HepG2 (cell line): ENCODE measurements around the gene MISP3. TPM values are rescaled to one million over a fixed set of nuclear protein-coding genes. Genes with fewer than 3 reads are reported as not detected.

Source experiments
- CTCF ChIP-seq: sonication (generic); formaldehyde crosslinking; IDR thresholded peaks from 2 replicates; pipeline ENCODE4 v1.5.0; 2020; ENCODE audit warnings: mild to moderate bottlenecking, missing genetic modification reagents, moderate library complexity
- HNRNPK ChIP-seq: fragments of 200-400 bp; formaldehyde crosslinking; IDR thresholded peaks from 2 replicates; pipeline ENCODE4 v1.6.1; 2018; ENCODE audit warnings: low read length, low read depth, moderate library complexity, mild to moderate bottlenecking; ENCODE audit not compliant: poor library complexity, severe bottlenecking
- HNRNPLL ChIP-seq: fragments of 200-400 bp; formaldehyde crosslinking; IDR thresholded peaks from 2 replicates; pipeline ENCODE4 v1.6.1; 2017; ENCODE audit warnings: mild to moderate bottlenecking, low read depth, low read length; ENCODE audit not compliant: poor library complexity, severe bottlenecking
- MAX ChIP-seq: IDR thresholded peaks from 2 replicates; pipeline ENCODE4 v1.6.1; 2012; ENCODE audit warnings: inconsistent platforms
- MXD3 ChIP-seq: IDR thresholded peaks from 2 replicates; pipeline ENCODE4 v1.6.1; 2016; ENCODE audit warnings: mild to moderate bottlenecking, missing biosample characterization, missing genetic modification reagents
- MYPOP ChIP-seq: sonication (generic); formaldehyde crosslinking; IDR thresholded peaks from 2 replicates; pipeline ENCODE4 v1.8.1; 2023; ENCODE audit warnings: mild to moderate bottlenecking, moderate library complexity, missing genetic modification reagents
- PHF21A ChIP-seq: sonication (generic); formaldehyde crosslinking; IDR thresholded peaks from 2 replicates; pipeline ENCODE4 v1.5.0; 2020; ENCODE audit warnings: mild to moderate bottlenecking, missing genetic modification reagents
- PPARG ChIP-seq: conservative IDR thresholded peaks from 2 replicates; pipeline ENCODE4 v1.6.1; 2016; ENCODE audit warnings: missing biosample characterization, missing genetic modification reagents
- REPIN1 ChIP-seq: sonication (generic); formaldehyde crosslinking; IDR thresholded peaks from 2 replicates; pipeline ENCODE4 v1.8.0; 2022; ENCODE audit warnings: missing genetic modification reagents, low read depth, mild to moderate bottlenecking, borderline replicate concordance
- RXRB ChIP-seq: IDR thresholded peaks from 2 replicates; pipeline ENCODE4 v1.6.1; 2016; ENCODE audit warnings: borderline replicate concordance, missing genetic modification reagents, missing compliant biosample characterization
- SKI ChIP-seq: fragments of 450-650 bp; IDR thresholded peaks from one replicate; pipeline ENCODE4 v1.6.1; 2018; ENCODE audit warnings: mild to moderate bottlenecking; ENCODE audit not compliant: partially characterized antibody
- TMF1 ChIP-seq: sonication (generic); formaldehyde crosslinking; IDR thresholded peaks from 2 replicates; pipeline ENCODE4 v1.8.1; 2022; ENCODE audit warnings: low read depth, missing genetic modification reagents
- YEATS4 ChIP-seq: sonication (generic); formaldehyde crosslinking; IDR thresholded peaks from 2 replicates; pipeline ENCODE4 v1.4.0; 2020; ENCODE audit warnings: missing genetic modification reagents, borderline replicate concordance
- ZFY ChIP-seq: sonication (generic); formaldehyde crosslinking; IDR thresholded peaks from 2 replicates; pipeline ENCODE4 v1.4.0; 2020; ENCODE audit warnings: missing genetic modification reagents
- ZKSCAN5 ChIP-seq: sonication (generic); formaldehyde crosslinking; IDR thresholded peaks from 2 replicates; pipeline ENCODE4 v1.5.1; 2020; ENCODE audit warnings: mild to moderate bottlenecking, missing genetic modification reagents
- ZNF160 ChIP-seq: sonication (generic); formaldehyde crosslinking; IDR thresholded peaks from 2 replicates; pipeline ENCODE4 v1.8.0; 2022; ENCODE audit warnings: mild to moderate bottlenecking, inconsistent platforms, missing genetic modification reagents
- ZNF569 ChIP-seq: sonication (generic); formaldehyde crosslinking; IDR thresholded peaks from 2 replicates; pipeline ENCODE4 v1.5.0; 2020; ENCODE audit warnings: mild to moderate bottlenecking, missing genetic modification reagents, moderate library complexity, borderline replicate concordance
- ZNF609 ChIP-seq: sonication (generic); formaldehyde crosslinking; IDR thresholded peaks from 2 replicates; pipeline ENCODE4 v1.4.0; 2020; ENCODE audit warnings: mild to moderate bottlenecking, missing genetic modification reagents, borderline replicate concordance
- polyA plus RNA-seq, 8 experiments: library from polyadenylated mRNA; depleted of rRNA in 3 of 8; stranded (reverse) in 7 of 8; unstranded in 1 of 8; fragments of >200 nt; fragmentation: Illumina TruSeq in 4 of 8; extraction: Trizol in 4 of 8; gene quantifications; 2 replicates each; pipeline versions ENCODE4 v1.2.1 to v1.2.3, GENCODE V29; 2011 to 2016; ENCODE audit warnings: low read depth in 4 of 8, missing spikeins in 1 of 8, mixed read lengths in 1 of 8; ENCODE audit not compliant: insufficient read depth in 1 of 8
- total RNA-seq, 5 experiments: library from RNA; depleted of rRNA; stranded (reverse); fragments of >200 nt; fragmentation: Illumina TruSeq; extraction: Trizol; gene quantifications; 2 replicates each; pipeline ENCODE4 v1.2.3, GENCODE V29; 2016; ENCODE audit warnings: low read depth in 1 of 5

MISP3 gene
- total and polyA plus RNA-seq, 2 of the 13 experiments (the other 11 are each of a cell fraction or from before 2014, with no cell fraction given) = 2.5 to 5.4 TPM

GRCh38 chr19:14091081-14091812, 18.7 kb downstream of the MISP3 start (continued):
- TF ChIP-seq MYPOP (CRISPR knock-in tag) (peak; percentile 54; the same call in 1 of the 2 replicates), SKI (peak; percentile 80), MAX (peak; percentile 60; the same call in 1 of the 2 replicates), CTCF (CRISPR knock-in tag) (peak; percentile 62), ZNF609 (CRISPR knock-in tag) (peak; percentile 23; the same call in 1 of the 2 replicates), HNRNPLL (peak; percentile 54), REPIN1 (peak; percentile 50; the same call in 1 of the 2 replicates), YEATS4 (CRISPR knock-in tag) (peak; percentile 66; the same call in 1 of the 2 replicates), PPARG (no peak), HNRNPK (peak; percentile 97), ZFY (CRISPR knock-in tag) (peak; percentile 64; the same call in 1 of the 2 replicates), MXD3 (CRISPR knock-in tag) (peak; percentile 23; the same call in 1 of the 2 replicates), TMF1 (CRISPR knock-in tag) (peak; percentile 21; the same call in 1 of the 2 replicates), ZKSCAN5 (CRISPR knock-in tag) (no peak), ZNF160 (CRISPR knock-in tag) (0 out of 2 replicates have a peak, but pooled peaks have one; percentile 21), RXRB (CRISPR knock-in tag) (peak; percentile 6; the same call in 1 of the 2 replicates), PHF21A (CRISPR knock-in tag) (peak; percentile 23; the same call in 1 of the 2 replicates), ZNF569 (CRISPR knock-in tag) (no peak)
